Measurements from ENCODE around the gene STRADA.
"Not testable (repeated sequence)": the region's sequence is repeated elsewhere in the genome, so short reads cannot be mapped to it uniquely, and the experiment has no call there.

STRADA gene

DNA sequence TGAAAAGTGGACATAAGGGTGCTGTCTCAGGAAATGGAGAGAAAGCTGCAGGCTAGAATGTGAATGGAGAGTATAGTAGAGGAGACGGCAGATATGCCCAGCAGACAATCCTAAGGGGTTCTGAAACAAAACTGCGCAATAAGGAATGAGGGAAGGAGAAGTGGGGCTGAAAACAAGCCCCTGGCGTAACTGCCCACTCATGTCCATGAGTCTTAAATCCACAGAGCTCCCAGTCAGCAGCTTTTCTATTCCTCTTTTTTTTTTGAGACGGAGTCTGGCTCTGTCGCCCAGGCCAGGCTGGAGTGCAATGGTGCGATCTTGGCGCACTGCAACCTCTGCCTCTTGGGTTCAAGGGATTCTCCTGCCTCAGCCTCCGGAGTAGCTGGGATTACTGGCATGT is 5.9 kb downstream of the STRADA start:
- FAIRE-seq (no peak), DNase-seq (ENCODE audit: insufficient read length, low spot score) (no peak)
- TF ChIP-seq, protein P1, sequence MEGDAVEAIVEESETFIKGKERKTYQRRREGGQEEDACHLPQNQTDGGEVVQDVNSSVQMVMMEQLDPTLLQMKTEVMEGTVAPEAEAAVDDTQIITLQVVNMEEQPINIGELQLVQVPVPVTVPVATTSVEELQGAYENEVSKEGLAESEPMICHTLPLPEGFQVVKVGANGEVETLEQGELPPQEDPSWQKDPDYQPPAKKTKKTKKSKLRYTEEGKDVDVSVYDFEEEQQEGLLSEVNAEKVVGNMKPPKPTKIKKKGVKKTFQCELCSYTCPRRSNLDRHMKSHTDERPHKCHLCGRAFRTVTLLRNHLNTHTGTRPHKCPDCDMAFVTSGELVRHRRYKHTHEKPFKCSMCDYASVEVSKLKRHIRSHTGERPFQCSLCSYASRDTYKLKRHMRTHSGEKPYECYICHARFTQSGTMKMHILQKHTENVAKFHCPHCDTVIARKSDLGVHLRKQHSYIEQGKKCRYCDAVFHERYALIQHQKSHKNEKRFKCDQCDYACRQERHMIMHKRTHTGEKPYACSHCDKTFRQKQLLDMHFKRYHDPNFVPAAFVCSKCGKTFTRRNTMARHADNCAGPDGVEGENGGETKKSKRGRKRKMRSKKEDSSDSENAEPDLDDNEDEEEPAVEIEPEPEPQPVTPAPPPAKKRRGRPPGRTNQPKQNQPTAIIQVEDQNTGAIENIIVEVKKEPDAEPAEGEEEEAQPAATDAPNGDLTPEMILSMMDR (IDR thresholded peaks at IDR 0.05; ENCODE audit: insufficient read depth, missing control alignments): no peak

- TF ChIP-seq, protein P1 (IDR thresholded peaks at IDR 0.05; ENCODE audit: insufficient read depth, missing control alignments): no peak
- no peak for FAIRE-seq
Measured at GRCh38 chr17:63722403-63722802, 19.2 kb downstream of the STRADA start.

GRCh38 chr17:63720194-63720593 is 21.4 kb downstream of the STRADA start:
- not testable (repeated sequence) for FAIRE-seq; DNase-seq (ENCODE audit: insufficient read length, low spot score)

More at GRCh38 chr17:63722403-63722802, 19.2 kb downstream of the STRADA start:
- no peak for DNase-seq (ENCODE audit: insufficient read length, low spot score)

- TF ChIP-seq, protein P1 (IDR thresholded peaks at IDR 0.05; ENCODE audit: insufficient read depth, missing control alignments): no peak
- DNase-seq (ENCODE audit: insufficient read length, low spot score) (no peak), FAIRE-seq (no peak)
Measured at GRCh38 chr17:63718988-63719387, 22.6 kb downstream of the STRADA start.

DNA sequence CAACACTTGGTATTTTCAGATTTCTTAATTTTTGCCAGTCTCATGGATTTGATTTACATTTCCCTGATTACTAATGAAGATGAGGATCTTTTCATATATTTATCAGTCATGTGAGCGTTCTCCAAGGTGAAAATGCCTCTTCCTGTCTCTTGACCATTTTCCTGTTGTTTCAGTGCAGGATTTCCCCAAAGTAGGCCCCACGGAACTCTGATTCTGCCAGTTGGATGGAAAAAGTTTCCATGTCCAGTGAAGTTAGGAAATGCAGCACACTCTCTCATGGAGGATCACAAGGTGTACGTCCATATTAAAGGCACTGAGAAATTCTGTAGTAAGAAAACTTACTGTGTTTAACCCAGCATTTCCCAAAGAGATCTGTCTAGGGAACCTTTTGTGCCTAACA is 25.2 kb downstream of the STRADA start:
- no peak for FAIRE-seq
- DNase-seq (ENCODE audit: insufficient read length, low spot score): no peak
- TF ChIP-seq, protein P1 (IDR thresholded peaks at IDR 0.05; ENCODE audit: insufficient read depth, missing control alignments): no peak

- FAIRE-seq (no peak), DNase-seq (ENCODE audit: insufficient read length, low spot score) (no peak)
- TF ChIP-seq, protein P1 (IDR thresholded peaks at IDR 0.05; ENCODE audit: insufficient read depth, missing control alignments): no peak
Measured at GRCh38 chr17:63714550-63715277, 26.9 kb downstream of the STRADA start.

DNA sequence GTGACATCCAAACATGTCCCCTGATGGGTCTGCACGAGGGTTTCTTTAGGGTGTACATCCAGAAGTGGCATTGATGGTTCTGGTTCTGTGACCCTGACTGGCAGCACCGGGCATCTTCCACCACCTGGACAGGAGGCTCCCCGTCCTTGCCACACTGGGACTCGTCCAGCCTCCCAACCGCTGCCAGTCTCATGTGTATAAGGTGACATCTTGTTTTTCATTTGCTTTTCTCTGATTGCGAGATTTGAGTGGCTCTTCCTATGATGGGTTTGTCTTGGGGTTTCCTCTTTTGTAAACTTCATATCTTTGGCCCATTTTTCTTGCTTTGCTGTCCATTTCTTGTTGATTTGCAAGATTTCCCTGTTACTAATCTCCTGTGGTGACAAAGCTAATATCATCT is 32.5 kb downstream of the STRADA start:
- DNase-seq (ENCODE audit: insufficient read length, low spot score): no peak
- TF ChIP-seq, protein P1 (IDR thresholded peaks at IDR 0.05; ENCODE audit: insufficient read depth, missing control alignments): no peak
- no peak for FAIRE-seq
